IMR-90 (cell line): Measurements from ENCODE around the gene CLDN24. TPM values are rescaled to one million over a fixed set of nuclear protein-coding genes. Genes with fewer than 3 reads are reported as not detected.

Source experiments
- ATAC-seq: fragments of 200-7000 bp; cut with Tn5 transposase; 2 replicates; pipeline ENCODE4 v1.9.1; 2020; ENCODE audit warnings: low read depth, mild to moderate bottlenecking, moderate library complexity
- BruUV-seq: library from RNA; stranded (reverse); fragments of 400-500 nt; replicated peaks from 2 replicates; lab custom pipeline; 2021; lab: Mats Ljungman, UMichigan
- CTCF ChIA-PET: fragments of 300-600 bp; formaldehyde crosslinking; extraction: SDS; loops from one replicate; lab custom pipeline; 2021; ENCODE audit warnings: antibody characterized with exemption; lab: Yijun Ruan, JAX
- POLR2A ChIA-PET: fragments of 300-600 bp; sonication (Branson Sonifier 250); formaldehyde crosslinking; loops from one replicate; lab custom pipeline; 2022; ENCODE audit warnings: antibody characterized with exemption; ENCODE audit not compliant: unreplicated experiment; lab: Charles Lee
- DNase-seq: peaks from one replicate; pipeline ENCODE4 v3.0.0; 2013
- H2AFZ ChIP-seq: replicated peaks from 2 replicates; pipeline ENCODE3; 2013; ENCODE audit warnings: low read length, mild to moderate bottlenecking; ENCODE audit not compliant: poor library complexity
- H2AK5ac ChIP-seq: 2 replicates; pipeline ENCODE4 v1.6.1; 2013; ENCODE audit warnings: low read depth, low read length, inconsistent platforms
- H2AK9ac ChIP-seq: replicated peaks from 2 replicates; pipeline ENCODE3; 2013; ENCODE audit warnings: mild to moderate bottlenecking, low read depth, low read length, moderate library complexity; ENCODE audit not compliant: poor library complexity
- H2BK120ac ChIP-seq: 2 replicates; pipeline ENCODE4 v1.6.1; 2013; ENCODE audit warnings: low read depth, low read length, inconsistent platforms
- H2BK15ac ChIP-seq: 3 replicates; pipeline ENCODE4 v1.6.1; 2013; ENCODE audit warnings: low read depth, low read length, inconsistent platforms
- H2BK20ac ChIP-seq: 2 replicates; pipeline ENCODE4 v1.6.1; 2013; ENCODE audit warnings: low read depth, mild to moderate bottlenecking, inconsistent platforms, low read length, moderate library complexity
- H2BK5ac ChIP-seq: 2 replicates; pipeline ENCODE4 v1.6.1; 2013; ENCODE audit warnings: mild to moderate bottlenecking, low read depth, low read length, inconsistent platforms; ENCODE audit not compliant: poor library complexity, severe bottlenecking
- H3K14ac ChIP-seq: replicated peaks from 2 replicates; pipeline ENCODE4 v1.6.1; 2013; ENCODE audit warnings: low read depth, low read length, inconsistent platforms
- H3K18ac ChIP-seq: 2 replicates; pipeline ENCODE4 v1.6.1; 2013; ENCODE audit warnings: low read depth, low read length, control low read depth
- H3K23ac ChIP-seq: 2 replicates; pipeline ENCODE4 v1.6.1; 2013; ENCODE audit warnings: low read depth, low read length, inconsistent platforms
- H3K27ac ChIP-seq: 2 replicates; pipeline ENCODE4 v1.5.1; 2013; ENCODE audit warnings: mild to moderate bottlenecking, control low read depth, low read length; ENCODE audit not compliant: insufficient read depth
- H3K27me3 ChIP-seq: 2 replicates; pipeline ENCODE4 v1.6.1; 2013; ENCODE audit warnings: low read length; ENCODE audit not compliant: control insufficient read depth, insufficient read depth
- H3K36me3 ChIP-seq: 2 replicates; pipeline ENCODE4 v1.6.1; 2013; ENCODE audit warnings: low read length, mixed read lengths; ENCODE audit not compliant: control insufficient read depth, insufficient read depth
- H3K4ac ChIP-seq: 2 replicates; pipeline ENCODE4 v1.6.1; 2013; ENCODE audit warnings: low read depth, low read length, inconsistent platforms
- H3K4me1 ChIP-seq: 2 replicates; pipeline ENCODE4 v1.6.1; 2013; ENCODE audit warnings: low read length, mixed read lengths; ENCODE audit not compliant: control insufficient read depth, insufficient read depth
- H3K4me2 ChIP-seq: 2 replicates; pipeline ENCODE4 v1.6.1; 2013; ENCODE audit warnings: low read depth, mild to moderate bottlenecking, control low read depth, low read length, moderate library complexity
- H3K4me3 ChIP-seq: 2 replicates; pipeline ENCODE4 v1.5.1; 2013; ENCODE audit warnings: low read depth, mild to moderate bottlenecking, control low read depth, low read length, moderate library complexity; ENCODE audit not compliant: insufficient read depth
- H3K56ac ChIP-seq: 2 replicates; pipeline ENCODE4 v1.6.1; 2013; ENCODE audit warnings: low read length, inconsistent platforms; ENCODE audit not compliant: insufficient read depth; ENCODE audit errors: extremely low read depth
- H3K79me1 ChIP-seq, 2 experiments: 2 replicates each; pipeline ENCODE4 v1.6.1; 2013; ENCODE audit warnings: low read length in 2 of 2, inconsistent platforms in 1 of 2, low read depth in 1 of 2
- H3K9ac ChIP-seq: 2 replicates; pipeline ENCODE4 v1.6.1; 2013; ENCODE audit warnings: low read depth, low read length, control low read depth
- H3K9me1 ChIP-seq: 2 replicates; pipeline ENCODE4 v1.6.1; 2013; ENCODE audit warnings: low read length, inconsistent platforms; ENCODE audit not compliant: insufficient read depth
- H3K9me3 ChIP-seq: 2 replicates; pipeline ENCODE4 v1.6.1; 2013; ENCODE audit warnings: low read length; ENCODE audit not compliant: control insufficient read depth, insufficient read depth
- H4K20me1 ChIP-seq: 2 replicates; pipeline ENCODE4 v1.6.1; 2013; ENCODE audit warnings: low read length, inconsistent platforms; ENCODE audit not compliant: insufficient read depth
- H4K5ac ChIP-seq: 2 replicates; pipeline ENCODE4 v1.6.1; 2013; ENCODE audit warnings: mild to moderate bottlenecking, low read depth, low read length, control low read depth
- H4K8ac ChIP-seq, 2 experiments: 2 replicates each; pipeline ENCODE4 v1.6.1; 2013; ENCODE audit warnings: low read depth in 2 of 2, low read length in 2 of 2, control low read depth in 1 of 2, inconsistent platforms in 1 of 2
- H4K91ac ChIP-seq: 2 replicates; pipeline ENCODE4 v1.6.1; 2013; ENCODE audit warnings: low read depth, low read length, inconsistent platforms; ENCODE audit not compliant: insufficient read depth
- CEBPB ChIP-seq: IDR thresholded peaks from 2 replicates; pipeline ENCODE4 v1.6.1; 2012; ENCODE audit warnings: low read depth, low read length, improper control_type of control experiment
- MAFK ChIP-seq: IDR thresholded peaks from 2 replicates; pipeline ENCODE4 v1.6.1; 2012; ENCODE audit warnings: low read depth, low read length, improper control_type of control experiment
- MAZ ChIP-seq: IDR thresholded peaks from 2 replicates; pipeline ENCODE4 v1.6.1; 2012; ENCODE audit warnings: low read depth, mild to moderate bottlenecking, low read length, improper control_type of control experiment, moderate library complexity, borderline replicate concordance
- RCOR1 ChIP-seq: IDR thresholded peaks from 2 replicates; pipeline ENCODE4 v1.6.1; 2012; ENCODE audit warnings: mild to moderate bottlenecking, low read length, improper control_type of control experiment; ENCODE audit not compliant: insufficient replicate concordance
- WGBS, 2 experiments: methylation state at CpG; one replicate each; pipeline versions ENCODE4 v1.1.5 to v1.1.7; 2013; ENCODE audit warnings: missing lambda C conversion rate in 2 of 2; ENCODE audit not compliant: insufficient read length in 1 of 2; ENCODE audit errors: extremely low coverage in 2 of 2; 5-methylcytosine and 5-hydroxymethylcytosine counted together
- dilution Hi-C: fragments of 300-500 bp; cut with HindIII; formaldehyde crosslinking; loops from one replicate; pipeline ENCODE4 v1.14.3; 2018; ENCODE audit warnings: low sequenced_read_pairs; ENCODE audit not compliant: unreplicated experiment
- in situ Hi-C: fragments of 300-500 bp; cut with MboI; formaldehyde crosslinking; loops from 3 replicates; pipeline ENCODE4 v1.14.3; 2019; ENCODE audit warnings: low sequenced_read_pairs, inconsistent platforms, mixed read lengths
- intact Hi-C: fragments of 100-400 bp; cut with micrococcal nuclease; formaldehyde crosslinking; loops from 2 replicates; pipeline ENCODE4 v1.10.0; 2022
- polyA plus RNA-seq, 3 experiments: library from polyadenylated mRNA; depleted of rRNA; stranded (reverse); fragments of >200 nt; gene quantifications; 2 replicates each; pipeline ENCODE4 v1.2.3, GENCODE V29; 2012; ENCODE audit warnings: low replicate concordance in 1 of 3
- total RNA-seq: library from RNA; depleted of rRNA; stranded (reverse); fragments of >200 nt; gene quantifications from 2 replicates; pipeline ENCODE4 v1.2.3, GENCODE V29; 2012

The CLDN24 gene
- total and polyA plus RNA-seq, 2 of the 4 experiments (the other 2 are of a cell fraction) = not detected

- Histone ChIP-seq H3K14ac (no peak overlapping the region), H3K9me3 (peaks cover 7% of the 10 kb centered on the region), H3K23ac (no peak overlapping the region), H3K36me3 (no peaks in the 10 kb centered on the region), H4K20me1 (no peaks in the 10 kb centered on the region), H3K9ac (no peak overlapping the region), H3K9me1 (no peaks in the 10 kb centered on the region), H4K8ac (no peak overlapping the region), H2BK20ac (no peak overlapping the region), H2AFZ (no peak overlapping the region), H2AK5ac (no peak overlapping the region), H3K4me3 (no peak overlapping the region), H4K91ac (no peak overlapping the region), H3K4me1 (no peaks in the 10 kb centered on the region), H2BK15ac (no peak overlapping the region), H3K27ac (no peak overlapping the region), H2AK9ac (no peak overlapping the region), H2BK120ac (no peak overlapping the region), H3K4me2 (no peak overlapping the region), H3K27me3 (no peaks in the 10 kb centered on the region; the same call in none of the 2 replicates), H4K5ac (no peak overlapping the region), H3K4ac (no peak overlapping the region), H3K56ac (no peak overlapping the region), H3K79me1 (no peaks in the 10 kb centered on the region), H3K18ac (no peak overlapping the region), H2BK5ac (no peak overlapping the region)
- intact Hi-C loops (no loop called here), dilution Hi-C loops (no loop called here), in situ Hi-C loops (no loop called here)
- DNase-seq = no peak
- POLR2A ChIA-PET = no interaction called here
- WGBS, 2 experiments = 87% methylated on average over 3 of the region's 12 CpGs; no CpG with 5 or more reads in 1 of the 2 experiments
- TF ChIP-seq MAFK = no peak
- no peak for TF ChIP-seq CEBPB
- TF ChIP-seq RCOR1 = no peak
- no peak for TF ChIP-seq MAZ
- no TSS peak for BruUV-seq
- CTCF ChIA-PET = no interaction called here
- no peak for ATAC-seq
Measured at GRCh38 chr4:183370786-183371185, 48.6 kb upstream of the CLDN24 start.
